ENCODE data around the gene PTPRN2.

GRCh38 chr7:158000160-158000559, 587.5 kb downstream of the PTPRN2 start:
- TF ChIP-seq MAX (IDR thresholded peaks at IDR 0.05; ENCODE audit: low read depth, low read length) (no peak), CTCF (IDR thresholded peaks at IDR 0.05; ENCODE audit: low read depth, low read length) (no peak), POLR2A (IDR thresholded peaks at IDR 0.05; ENCODE audit: extremely low read depth, insufficient read length) (no peak)
